Measurements from ENCODE around the gene ETV6. TPM values are rescaled to one million over a fixed set of nuclear protein-coding genes. Genes with fewer than 3 reads are reported as not detected.

Gene ETV6
- total RNA-seq, 1 experiment from 2014 or later: 89.1 TPM

DNA sequence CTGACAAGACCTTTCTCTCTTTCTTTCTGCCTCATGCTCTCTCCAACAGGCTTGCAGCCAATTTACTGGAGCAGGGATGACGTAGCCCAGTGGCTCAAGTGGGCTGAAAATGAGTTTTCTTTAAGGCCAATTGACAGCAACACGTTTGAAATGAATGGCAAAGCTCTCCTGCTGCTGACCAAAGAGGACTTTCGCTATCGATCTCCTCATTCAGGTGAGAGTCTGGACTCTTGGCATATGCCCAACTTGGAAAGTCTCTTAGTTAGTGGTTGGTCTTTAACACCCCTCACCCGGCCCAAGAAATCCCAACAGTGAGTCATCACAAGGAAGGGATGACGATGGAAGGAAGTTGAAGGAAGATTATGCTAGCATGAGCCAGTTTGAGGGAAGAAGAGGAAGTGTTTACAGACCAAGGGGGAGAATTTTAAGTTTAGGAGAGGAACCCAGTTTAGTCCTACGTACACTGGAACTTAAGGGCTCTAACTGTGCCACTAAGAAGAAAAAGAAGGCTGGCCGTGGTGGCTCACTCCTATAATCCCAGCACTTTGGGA lies 189.7 kb downstream of the ETV6 start:
- Mint-ChIP-seq H3K27ac (ENCODE audit: unreplicated experiment) (peak overlapping the region; percentile 94), H3K36me3 (ENCODE audit: insufficient read depth, unreplicated experiment) (peaks cover 32% of the 10 kb centered on the region), H3K4me1 (ENCODE audit: low read depth, unreplicated experiment) (peaks cover 74% of the 10 kb centered on the region), H3K4me3 (ENCODE audit: low read depth, unreplicated experiment) (peak overlapping the region; percentile 41), H3K9me3 (ENCODE audit: low read depth, unreplicated experiment) (peaks cover 2% of the 10 kb centered on the region), H3K27me3 (ENCODE audit: unreplicated experiment) (no peaks in the 10 kb centered on the region)
- TF ChIP-seq, protein P1, sequence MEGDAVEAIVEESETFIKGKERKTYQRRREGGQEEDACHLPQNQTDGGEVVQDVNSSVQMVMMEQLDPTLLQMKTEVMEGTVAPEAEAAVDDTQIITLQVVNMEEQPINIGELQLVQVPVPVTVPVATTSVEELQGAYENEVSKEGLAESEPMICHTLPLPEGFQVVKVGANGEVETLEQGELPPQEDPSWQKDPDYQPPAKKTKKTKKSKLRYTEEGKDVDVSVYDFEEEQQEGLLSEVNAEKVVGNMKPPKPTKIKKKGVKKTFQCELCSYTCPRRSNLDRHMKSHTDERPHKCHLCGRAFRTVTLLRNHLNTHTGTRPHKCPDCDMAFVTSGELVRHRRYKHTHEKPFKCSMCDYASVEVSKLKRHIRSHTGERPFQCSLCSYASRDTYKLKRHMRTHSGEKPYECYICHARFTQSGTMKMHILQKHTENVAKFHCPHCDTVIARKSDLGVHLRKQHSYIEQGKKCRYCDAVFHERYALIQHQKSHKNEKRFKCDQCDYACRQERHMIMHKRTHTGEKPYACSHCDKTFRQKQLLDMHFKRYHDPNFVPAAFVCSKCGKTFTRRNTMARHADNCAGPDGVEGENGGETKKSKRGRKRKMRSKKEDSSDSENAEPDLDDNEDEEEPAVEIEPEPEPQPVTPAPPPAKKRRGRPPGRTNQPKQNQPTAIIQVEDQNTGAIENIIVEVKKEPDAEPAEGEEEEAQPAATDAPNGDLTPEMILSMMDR (IDR thresholded peaks at IDR 0.05; ENCODE audit: unreplicated experiment): no peak
- intact Hi-C loops (cut with micrococcal nuclease; ENCODE audit: unreplicated experiment): loop anchor here (2.0 to 10.0 kb wide), 3 partner anchors 44 to 196 kb away; no protein-coding TSS in a partner anchor
- CTCF ChIA-PET: interaction anchor here (0.8 kb wide), 1 partner anchor 93 kb away, joined by 3 read pairs; no protein-coding TSS in a partner anchor
- no TSS peak for BruUV-seq (replicated peaks)
- DNase-seq: peak; percentile 84

DNA sequence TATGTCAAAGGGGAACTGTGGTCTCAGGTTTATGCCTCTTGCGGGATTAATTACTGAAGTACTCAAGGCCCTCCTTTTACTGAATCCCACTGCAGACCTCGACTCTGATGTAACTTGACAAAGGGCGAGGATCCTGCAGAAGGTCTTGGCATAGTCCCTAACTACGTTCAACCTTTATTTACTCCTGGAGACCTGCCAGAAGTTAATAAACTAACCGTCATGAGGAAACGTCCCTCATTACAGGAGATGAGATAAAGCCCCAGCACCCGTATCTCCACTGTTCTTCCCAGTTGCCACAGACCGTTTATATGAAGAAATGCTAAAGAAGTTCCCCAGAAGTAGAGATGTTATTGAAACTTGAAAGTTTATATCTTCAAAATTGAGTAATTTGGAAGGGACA lies 190.9 kb downstream of the ETV6 start:
- H3K36me3 Mint-ChIP-seq (ENCODE audit: insufficient read depth, unreplicated experiment): peaks cover 29% of the 10 kb centered on the region
- CTCF ChIA-PET: no interaction called here
- peaks cover 62% of the 10 kb centered on the region for H3K4me1 Mint-ChIP-seq (ENCODE audit: low read depth, unreplicated experiment)
- no peak overlapping the region for H3K4me3 Mint-ChIP-seq (ENCODE audit: low read depth, unreplicated experiment)
- TF ChIP-seq, protein P1 (IDR thresholded peaks at IDR 0.05; ENCODE audit: unreplicated experiment): no peak
- H3K27me3 Mint-ChIP-seq (ENCODE audit: unreplicated experiment): no peaks in the 10 kb centered on the region
- BruUV-seq (replicated peaks): no TSS peak
- H3K27ac Mint-ChIP-seq (ENCODE audit: unreplicated experiment): peak overlapping the region; percentile 94
- intact Hi-C loops (cut with micrococcal nuclease; ENCODE audit: unreplicated experiment): no loop called here
- no peak for DNase-seq
- H3K9me3 Mint-ChIP-seq (ENCODE audit: low read depth, unreplicated experiment): peaks cover 2% of the 10 kb centered on the region

DNA sequence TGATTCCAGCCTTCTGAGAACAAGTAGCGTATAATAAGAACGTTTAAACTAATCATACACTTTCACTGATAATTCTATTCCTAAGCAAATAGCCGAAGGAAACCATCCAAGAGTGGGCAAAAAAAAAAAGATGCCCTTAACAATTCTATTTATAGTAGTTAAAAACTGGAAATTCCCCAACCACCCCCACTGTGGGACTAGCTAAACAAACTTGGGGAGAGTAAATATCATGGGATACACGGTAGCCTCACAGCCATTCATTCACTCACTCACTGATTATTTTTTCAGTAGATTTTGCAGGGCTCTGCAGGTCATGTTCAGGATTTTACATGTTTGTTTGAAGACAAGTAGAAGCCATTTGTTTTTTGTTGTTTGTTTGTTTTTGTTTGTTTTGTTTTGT lies 197.0 kb downstream of the ETV6 start:
- no peak overlapping the region for H3K27ac Mint-ChIP-seq (ENCODE audit: unreplicated experiment)
- peaks cover 12% of the 10 kb centered on the region for H3K4me1 Mint-ChIP-seq (ENCODE audit: low read depth, unreplicated experiment)
- H3K27me3 Mint-ChIP-seq (ENCODE audit: unreplicated experiment): no peaks in the 10 kb centered on the region

DNA sequence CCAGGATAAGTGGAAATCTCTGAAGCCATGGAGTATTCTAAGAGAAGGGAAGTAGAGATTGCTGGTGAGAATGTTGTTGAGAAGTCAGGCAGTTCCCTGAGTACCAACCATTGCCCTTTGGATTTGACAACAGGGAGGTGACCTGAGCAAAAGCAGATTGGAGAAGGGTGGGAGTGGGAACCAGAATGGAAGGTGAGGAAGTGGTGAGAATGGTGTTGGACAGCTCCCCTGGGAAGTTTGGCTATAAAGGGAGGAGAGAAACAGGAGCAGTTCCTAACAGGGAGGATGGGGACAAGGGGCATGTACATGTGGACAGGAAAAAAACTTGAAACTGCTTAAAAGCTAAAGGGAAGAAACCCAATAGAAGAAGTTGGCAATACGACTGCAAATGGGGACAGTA lies 198.1 kb downstream of the ETV6 start:
- peak overlapping the region; percentile 2 for H3K27ac Mint-ChIP-seq (ENCODE audit: unreplicated experiment)
- no peaks in the 10 kb centered on the region for H3K36me3 Mint-ChIP-seq (ENCODE audit: insufficient read depth, unreplicated experiment)
- no peak for DNase-seq
- TF ChIP-seq, protein P1 (IDR thresholded peaks at IDR 0.05; ENCODE audit: unreplicated experiment): no peak
- H3K9me3 Mint-ChIP-seq (ENCODE audit: low read depth, unreplicated experiment): no peaks in the 10 kb centered on the region
- H3K4me3 Mint-ChIP-seq (ENCODE audit: low read depth, unreplicated experiment): no peak overlapping the region
- H3K4me1 Mint-ChIP-seq (ENCODE audit: low read depth, unreplicated experiment): peaks cover 1% of the 10 kb centered on the region
- no peaks in the 10 kb centered on the region for H3K27me3 Mint-ChIP-seq (ENCODE audit: unreplicated experiment)
- no TSS peak for BruUV-seq (replicated peaks)
- CTCF ChIA-PET: no interaction called here
- intact Hi-C loops (cut with micrococcal nuclease; ENCODE audit: unreplicated experiment): no loop called here

More for the DNA sequence above, 197.0 kb downstream of the ETV6 start:
- DNase-seq: no peak
- no peaks in the 10 kb centered on the region for H3K9me3 Mint-ChIP-seq (ENCODE audit: low read depth, unreplicated experiment)
- TF ChIP-seq, protein P1 (IDR thresholded peaks at IDR 0.05; ENCODE audit: unreplicated experiment): no peak
- intact Hi-C loops (cut with micrococcal nuclease; ENCODE audit: unreplicated experiment): no loop called here
- CTCF ChIA-PET: interaction anchor here (0.6 kb wide), 1 partner anchor 186 kb away, joined by 3 read pairs; no protein-coding TSS in a partner anchor
- no peak overlapping the region for H3K4me3 Mint-ChIP-seq (ENCODE audit: low read depth, unreplicated experiment)
- peaks cover 6% of the 10 kb centered on the region for H3K36me3 Mint-ChIP-seq (ENCODE audit: insufficient read depth, unreplicated experiment)
- no TSS peak for BruUV-seq (replicated peaks)

All from Calu3 (cell line).